GM21526 (cell line): ENCODE results near the gene CHD9.
"Not testable (repeated sequence)": the region's sequence is repeated elsewhere in the genome, so short reads cannot be mapped to it uniquely, and the experiment has no call there.

Experiments
- ATAC-seq: cut with Tn5 transposase; IDR thresholded peaks from one replicate; pipeline ENCODE4 v1.9.1; 2021; ENCODE audit warnings: moderate library complexity; ENCODE audit not compliant: unreplicated experiment, low FRiP score

The CHD9 gene

GRCh38 chr16:53048139-53048915 lies 6.5 kb upstream of the CHD9 start:
- no peak for ATAC-seq

- not testable (repeated sequence) for ATAC-seq
These were observed 3.5 kb upstream of the CHD9 start for GRCh38 chr16:53051255-53051654.

GRCh38 chr16:53052519-53053501 lies 2.0 kb upstream of the CHD9 start, which contains the start of gene CHD9NB:
Gene CHD9NB, minus strand, starts transcription at chr16:53052897. Its CDS starts 8,739 bp downstream, at chr16:53044158.
- ATAC-seq, result no peak

GRCh38 chr16:53053967-53054669 lies 673 bp upstream of the CHD9 start:
- ATAC-seq, result no peak

- ATAC-seq, result no peak
These were observed 975 bp downstream of the CHD9 start for GRCh38 chr16:53055541-53056391.

- ATAC-seq, result no peak
These were observed 1.6 kb downstream of the CHD9 start for GRCh38 chr16:53056392-53056881.

- no peak for ATAC-seq
These were observed 2.9 kb downstream of the CHD9 start for GRCh38 chr16:53057658-53058057.

- no peak for ATAC-seq
These were observed 3.6 kb downstream of the CHD9 start for GRCh38 chr16:53058441-53058840.

GRCh38 chr16:53058882-53059281 lies 4.1 kb downstream of the CHD9 start:
- ATAC-seq, result no peak

GRCh38 chr16:53059672-53060071 lies 4.9 kb downstream of the CHD9 start:
- no peak for ATAC-seq

GRCh38 chr16:53061256-53061655 lies 6.5 kb downstream of the CHD9 start:
- peak; percentile 25 for ATAC-seq

- ATAC-seq, result peak; percentile 91
These were observed 6.9 kb downstream of the CHD9 start for GRCh38 chr16:53061701-53062159.

GRCh38 chr16:53064081-53064578 lies 9.3 kb downstream of the CHD9 start:
- no peak for ATAC-seq

- ATAC-seq, result no peak
These were observed 10.8 kb downstream of the CHD9 start for GRCh38 chr16:53065461-53066061.

- no peak for ATAC-seq
These were observed 12.9 kb downstream of the CHD9 start for GRCh38 chr16:53067675-53068074.

GRCh38 chr16:53068423-53068833 lies 13.6 kb downstream of the CHD9 start:
- ATAC-seq, result peak; percentile 42

- ATAC-seq, result no peak
These were observed 15.0 kb downstream of the CHD9 start for GRCh38 chr16:53069772-53070171.

- peak; percentile 57 for ATAC-seq
These were observed 17.0 kb downstream of the CHD9 start for GRCh38 chr16:53071748-53072301.

GRCh38 chr16:53073022-53073421 lies 18.2 kb downstream of the CHD9 start:
- no peak for ATAC-seq
